Adrenal gland (tissue), 12 donors: ENCODE measurements around the gene SYNPR. TPM values are rescaled to one million over a fixed set of nuclear protein-coding genes. Genes with fewer than 3 reads are reported as not detected.

ENCODE experiments used
- DNase-seq, 7 donors: peaks; one replicate each; pipeline ENCODE4 v3.0.0-alpha.2; 2019 to 2020
- H3K27ac ChIP-seq, 5 donors: fragments of 200-600 bp; sonication (generic) in 4 of 5; 1 replicate in 3 of 5; 2 replicates in 2 of 5; pipeline versions ENCODE4 v1.5.1 to v1.8.0; 2016 to 2020; ENCODE audit warnings: mild to moderate bottlenecking in 1 of 5
- H3K27me3 ChIP-seq: fragments of 200-600 bp; 2 replicates; pipeline ENCODE4 v1.8.0; 2021
- H3K36me3 ChIP-seq, 2 donors: fragments of 200-600 bp; replicated peaks in 1 of 2; 1 replicate in 1 of 2; 2 replicates in 1 of 2; pipeline versions ENCODE4 v1.5.1 to v1.8.0; 2018 to 2022
- H3K4me1 ChIP-seq, 2 donors: fragments of 200-600 bp; replicated peaks in 1 of 2; 1 replicate in 1 of 2; 2 replicates in 1 of 2; pipeline versions ENCODE4 v1.5.1 to v1.8.0; 2018 to 2021
- H3K4me3 ChIP-seq, 4 donors: fragments of 200-600 bp; sonication (generic) in 3 of 4; one replicate each; pipeline ENCODE4 v1.5.1; 2016 to 2018
- H3K9me3 ChIP-seq, 3 donors: fragments of 200-600 bp; sonication (generic) in 1 of 3; replicated peaks in 1 of 3; 1 replicate in 2 of 3; 2 replicates in 1 of 3; pipeline versions ENCODE4 v1.5.1 to v1.8.0; 2016 to 2021
- CTCF ChIP-seq, 6 experiments: fragments of 450-650 bp in 4 of 6; fragments of 200-600 bp in 2 of 6; sonication (generic) in 1 of 6; IDR thresholded peaks; 1 replicate in 5 of 6; 2 replicates in 1 of 6; pipeline versions ENCODE4 v1.5.1 to v1.8.0; 2016 to 2021; ENCODE audit warnings: antibody characterized with exemption in 6 of 6, mild to moderate bottlenecking in 2 of 6, moderate library complexity in 1 of 6
- POLR2A ChIP-seq, 2 donors: fragments of 450-650 bp; IDR thresholded peaks; one replicate each; pipeline ENCODE4 v1.6.1; 2017; ENCODE audit warnings: antibody characterized with exemption in 2 of 2, mild to moderate bottlenecking in 2 of 2, moderate library complexity in 1 of 2
- WGBS, 4 donors: extraction: QIAGEN DNeasy Blood & Tissue Kit in 2 of 4; methylation state at CpG; one replicate each; pipeline versions ENCODE4 v1.1.5 to v1.1.7; 2013 to 2017; 5-methylcytosine and 5-hydroxymethylcytosine counted together
- intact Hi-C, 2 donors: fragments of 100-400 bp; cut with DNase I; formaldehyde crosslinking; loops; one replicate each; pipeline versions ENCODE4 v1.14.1 to v1.15.0; 2022 to 2023
- polyA plus RNA-seq, 3 donors: library from polyadenylated mRNA; stranded (reverse); fragments of 200-250 nt in 2 of 3; fragments of 350-450 nt in 1 of 3; fragmentation: Illumina TruSeq in 1 of 3; extraction: RNeasy Lipid Tissue Mini Kit (QIAGEN cat#74804) in 1 of 3; gene quantifications; one replicate each; pipeline ENCODE4 v1.2.3, GENCODE V29; 2013 to 2014
- total RNA-seq, 9 donors: library from RNA; depleted of rRNA in 4 of 9; stranded (reverse); fragments of >200 nt in 4 of 9; fragments of 120-200 nt in 1 of 9; fragmentation: NEBNext Ultra II Directional in 1 of 9; extraction: Animal tissue kit (Norgen Biotek cat#: 25700) in 1 of 9; gene quantifications; one replicate each; pipeline versions ENCODE4 v1.1.0 to v1.2.4, GENCODE V29; 2013 to 2023
- donor health status: healthy with polysubstance abuse.
- donor health status: Bipolar disorder and iron deficiency.
- donor health status: DM: yes; HTN: yes; CAD: no.
- donor health status: DM: no; HTN: no; CAD: no.
- donor health status: DM: no; HTN: no; CAD: no.
- donor health status: DM: yes; HTN: yes; CAD: no.

Gene SYNPR
- total and polyA plus RNA-seq, 12 donors: 0.03 to 1.4 (median 0.25) TPM; not detected in 7

GRCh38 chr3:63331520-63331919 is 53.4 kb downstream of the SYNPR start:
- intact Hi-C loops: no loop called here
- no peaks in the 10 kb centered on the region for H3K36me3 ChIP-seq
- no peak for TF ChIP-seq CTCF (IDR thresholded peaks at IDR 0.05)
- no peak for TF ChIP-seq POLR2A (IDR thresholded peaks at IDR 0.05)
- H3K4me3 ChIP-seq: no peak overlapping the region
- WGBS, 4 donors: 77 to 89% (median 79%) methylated on average over 3 of the region's 3 CpGs
- no peaks in the 10 kb centered on the region for H3K27me3 ChIP-seq
- no peaks in the 10 kb centered on the region for H3K4me1 ChIP-seq
- no peak for DNase-seq
- no peaks in the 10 kb centered on the region for H3K9me3 ChIP-seq
- no peak overlapping the region for H3K27ac ChIP-seq

- no peaks in the 10 kb centered on the region for H3K4me1 ChIP-seq
- intact Hi-C loops: no loop called here
- TF ChIP-seq CTCF (IDR thresholded peaks at IDR 0.05) (no peak), POLR2A (IDR thresholded peaks at IDR 0.05) (no peak)
- no peaks in the 10 kb centered on the region for H3K27me3 ChIP-seq
- 68 to 73% (median 70%) methylated on average over 1 of the region's 1 CpG for WGBS, 4 donors
- no peak overlapping the region for H3K4me3 ChIP-seq
- H3K36me3 ChIP-seq: no peaks in the 10 kb centered on the region
- H3K27ac ChIP-seq: no peak overlapping the region
- DNase-seq: no peak
- H3K9me3 ChIP-seq: no peaks in the 10 kb centered on the region
Measured at GRCh38 chr3:63333815-63334214, 55.7 kb downstream of the SYNPR start.

GRCh38 chr3:63338351-63338750 is 60.2 kb downstream of the SYNPR start:
- peaks cover under 1 to 3% of the 10 kb centered on the region in 2 donors for H3K4me1 ChIP-seq
- H3K4me3 ChIP-seq: no peak overlapping the region
- no peaks in the 10 kb centered on the region for H3K9me3 ChIP-seq
- no peak overlapping the region for H3K27ac ChIP-seq
- no peaks in the 10 kb centered on the region for H3K36me3 ChIP-seq
- no peak for DNase-seq
- 34 to 50% (median 49%) methylated on average over 2 of the region's 2 CpGs for whole genome bisulfite sequencing, 4 donors
- H3K27me3 ChIP-seq: no peaks in the 10 kb centered on the region
- intact Hi-C loops: no loop called here
- TF ChIP-seq CTCF (IDR thresholded peaks at IDR 0.05) (no peak), POLR2A (IDR thresholded peaks at IDR 0.05) (no peak)

- intact Hi-C loops: no loop called here
- peak overlapping the region in 1 of 5 donors; percentile 32 for H3K27ac ChIP-seq
- H3K9me3 ChIP-seq: no peaks in the 10 kb centered on the region
- peaks cover 3 to 12% of the 10 kb centered on the region in 2 donors for H3K4me1 ChIP-seq
- TF ChIP-seq POLR2A (IDR thresholded peaks at IDR 0.05): no peak
- TF ChIP-seq CTCF (IDR thresholded peaks at IDR 0.05): no peak
- 1 to 3% (median 2%) methylated on average over 9 of the region's 9 CpGs for WGBS, 4 donors
- H3K36me3 ChIP-seq: no peaks in the 10 kb centered on the region
- H3K27me3 ChIP-seq: no peaks in the 10 kb centered on the region
- peak; percentile 79 to 94 (median 90) for DNase-seq
- no peak overlapping the region for H3K4me3 ChIP-seq
Measured at GRCh38 chr3:63343674-63344073, 65.6 kb downstream of the SYNPR start.
